Upper lobe of left lung (tissue), 6 donors: ENCODE data around the gene IRAG1. TPM values are rescaled to one million over a fixed set of nuclear protein-coding genes. Genes with fewer than 3 reads are reported as not detected.

Experiments used
- ATAC-seq, 2 donors: fragments of 200-7000 bp; cut with Tn5 transposase; one replicate each; pipeline ENCODE4 v1.9.1; 2022; ENCODE audit warnings: mild to moderate bottlenecking in 2 of 2, moderate library complexity in 2 of 2; ENCODE audit not compliant: low FRiP score in 2 of 2
- DNase-seq, 2 donors: peaks; one replicate each; pipeline ENCODE4 v3.0.0-alpha.2; 2019 to 2020
- H3K27ac ChIP-seq, 4 donors: fragments of 200-600 bp; sonication (generic); one replicate each; pipeline ENCODE4 v1.5.1; 2016 to 2019
- H3K27me3 ChIP-seq, 4 donors: fragments of 200-600 bp; sonication (generic); one replicate each; pipeline ENCODE4 v1.5.1; 2017 to 2019
- H3K36me3 ChIP-seq, 4 donors: fragments of 200-600 bp; sonication (generic); one replicate each; pipeline ENCODE4 v1.5.1; 2016 to 2019
- H3K4me1 ChIP-seq, 4 donors: fragments of 200-600 bp; sonication (generic); one replicate each; pipeline ENCODE4 v1.5.1; 2018 to 2019
- H3K4me3 ChIP-seq, 4 donors: fragments of 200-600 bp; sonication (generic); one replicate each; pipeline ENCODE4 v1.5.1; 2017 to 2019; ENCODE audit warnings: mild to moderate bottlenecking in 2 of 4, moderate library complexity in 1 of 4
- H3K9me3 ChIP-seq, 4 donors: fragments of 200-600 bp; sonication (generic); one replicate each; pipeline ENCODE4 v1.5.1; 2018 to 2019
- EP300 ChIP-seq, 4 donors: sonication (generic); formaldehyde crosslinking; IDR thresholded peaks; one replicate each; pipeline ENCODE4 v1.5.1; 2017; ENCODE audit warnings: antibody characterized with exemption in 4 of 4, control low read depth in 2 of 4
- POLR2A ChIP-seq, 4 donors: fragments of 450-650 bp; IDR thresholded peaks; one replicate each; pipeline ENCODE4 v1.5.1; 2016 to 2017; ENCODE audit warnings: antibody characterized with exemption in 4 of 4, mild to moderate bottlenecking in 2 of 4
- POLR2AphosphoS5 ChIP-seq, 2 donors: sonication (generic); formaldehyde crosslinking; IDR thresholded peaks; one replicate each; pipeline ENCODE4 v1.5.1; 2017; ENCODE audit warnings: antibody characterized with exemption in 2 of 2
- WGBS, 2 donors: methylation state at CpG; one replicate each; pipeline ENCODE4 v1.1.5; 2017 to 2018; 5-methylcytosine and 5-hydroxymethylcytosine counted together
- small RNA-seq, 4 donors: library from RNA; depleted of rRNA; stranded (forward); fragments of <200 nt; gene quantifications; one replicate each; pipeline ENCODE3, GENCODE V24; 2016
- total RNA-seq, 6 donors: library from RNA; depleted of rRNA in 4 of 6; stranded (reverse); fragments of >200 nt in 4 of 6; gene quantifications; one replicate each; pipeline versions ENCODE4 v1.1.0 to v1.2.1, GENCODE V29; 2016 to 2021
- TF ChIP-seq, protein P1 (sequence below), 6 experiments: fragments of 450-650 bp in 4 of 6; fragments of 200-600 bp in 2 of 6; sonication (generic) in 2 of 6; IDR thresholded peaks; one replicate each; pipeline ENCODE4 v1.5.1; 2016 to 2019; ENCODE audit warnings: antibody characterized with exemption in 6 of 6
- donor health status: DM: no; HTN: no; CAD: no; lungs with moderate emphysema.
- donor health status: DM: no; HTN: yes; CAD: no; lungs with severe emphysema.

The IRAG1 gene
- total RNA-seq, 6 donors from 2014 or later = 2.4 to 16.3 (median 7.5) TPM

DNA sequence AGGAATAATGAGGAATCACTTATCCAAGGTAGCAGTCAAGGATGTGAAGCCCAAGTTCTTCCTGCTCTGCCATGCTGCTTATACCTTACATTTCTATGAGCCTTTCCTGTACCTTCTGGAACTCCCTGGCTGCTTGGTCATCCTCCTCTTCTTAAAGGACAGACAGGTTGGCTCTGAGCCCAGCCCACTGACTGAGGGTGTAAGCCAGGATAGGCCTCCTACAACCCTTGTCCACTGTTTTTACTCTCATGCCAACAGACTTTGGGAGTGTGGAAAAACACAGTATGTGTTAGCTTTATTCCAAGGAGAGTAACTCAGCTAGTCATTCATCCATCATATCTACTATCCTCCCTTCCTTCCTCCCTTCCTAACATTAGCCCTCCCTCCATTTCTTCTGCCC lies 47.5 kb downstream of the IRAG1 start:
- Histone ChIP-seq H3K27ac (peak overlapping the region in 2 of 4 donors; percentile 13 to 24), H3K27me3 (no peaks in the 10 kb centered on the region), H3K4me3 (no peak overlapping the region), H3K36me3 (no peaks in the 10 kb centered on the region), H3K4me1 (peaks cover 13 to 35% (median 31%) of the 10 kb centered on the region in 4 donors), H3K9me3 (no peaks in the 10 kb centered on the region)
- TF ChIP-seq POLR2AphosphoS5 (IDR thresholded peaks at IDR 0.05) (no peak), POLR2A (IDR thresholded peaks at IDR 0.05) (no peak), EP300 (IDR thresholded peaks at IDR 0.05) (no peak)
- TF ChIP-seq, protein P1, sequence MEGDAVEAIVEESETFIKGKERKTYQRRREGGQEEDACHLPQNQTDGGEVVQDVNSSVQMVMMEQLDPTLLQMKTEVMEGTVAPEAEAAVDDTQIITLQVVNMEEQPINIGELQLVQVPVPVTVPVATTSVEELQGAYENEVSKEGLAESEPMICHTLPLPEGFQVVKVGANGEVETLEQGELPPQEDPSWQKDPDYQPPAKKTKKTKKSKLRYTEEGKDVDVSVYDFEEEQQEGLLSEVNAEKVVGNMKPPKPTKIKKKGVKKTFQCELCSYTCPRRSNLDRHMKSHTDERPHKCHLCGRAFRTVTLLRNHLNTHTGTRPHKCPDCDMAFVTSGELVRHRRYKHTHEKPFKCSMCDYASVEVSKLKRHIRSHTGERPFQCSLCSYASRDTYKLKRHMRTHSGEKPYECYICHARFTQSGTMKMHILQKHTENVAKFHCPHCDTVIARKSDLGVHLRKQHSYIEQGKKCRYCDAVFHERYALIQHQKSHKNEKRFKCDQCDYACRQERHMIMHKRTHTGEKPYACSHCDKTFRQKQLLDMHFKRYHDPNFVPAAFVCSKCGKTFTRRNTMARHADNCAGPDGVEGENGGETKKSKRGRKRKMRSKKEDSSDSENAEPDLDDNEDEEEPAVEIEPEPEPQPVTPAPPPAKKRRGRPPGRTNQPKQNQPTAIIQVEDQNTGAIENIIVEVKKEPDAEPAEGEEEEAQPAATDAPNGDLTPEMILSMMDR (IDR thresholded peaks at IDR 0.05) = no peak
- ATAC-seq (no peak), DNase-seq (no peak)

- H3K27me3 ChIP-seq = no peaks in the 10 kb centered on the region
- 71 to 84% methylated on average over 6 of the region's 6 CpGs for WGBS, 2 donors
- H3K4me3 ChIP-seq = no peak overlapping the region
- H3K4me1 ChIP-seq = peaks cover 20 to 36% (median 33%) of the 10 kb centered on the region in 4 donors
- H3K36me3 ChIP-seq = no peaks in the 10 kb centered on the region
- no peaks in the 10 kb centered on the region for H3K9me3 ChIP-seq
- TF ChIP-seq, protein P1 (IDR thresholded peaks at IDR 0.05) = no peak
- no peak for TF ChIP-seq POLR2A (IDR thresholded peaks at IDR 0.05)
- TF ChIP-seq EP300 (IDR thresholded peaks at IDR 0.05) = no peak
- TF ChIP-seq POLR2AphosphoS5 (IDR thresholded peaks at IDR 0.05) = no peak
- ATAC-seq (no peak), DNase-seq (no peak)
- H3K27ac ChIP-seq = no peak overlapping the region
These were observed 48.3 kb downstream of the IRAG1 start for GRCh38 chr11:10645212-10645795.

Small RNA genes lying within 50 kb of the gene (small RNA-seq; reads per million reads assigned to genes)
- gene RF00019 = 0 reads per million in 4 donors

Other genes with a start within 250 kb of the IRAG1 start
- 10 to 100 TPM in 2 of 6 donors, 1 to 10 TPM in 4; 5.4 to 49.2 (median 9.3) TPM for gene AMPD3, start 238.5 kb downstream of the IRAG1 start, total RNA-seq
- gene RNF141, start 152.6 kb downstream of the IRAG1 start, total RNA-seq = 10 to 100 TPM; 13.2 to 74.6 (median 43.1) TPM
- 100 to 1,000 TPM in 1 of 6 donors, 10 to 100 TPM in 4, 1 to 10 TPM in 1; 5.2 to 105 (median 24.6) TPM for gene LYVE1, start 125.1 kb downstream of the IRAG1 start, total RNA-seq
- 10 to 100 TPM in 5 of 6 donors, 1 to 10 TPM in 1; 9.9 to 35.4 (median 26.9) TPM for gene CTR9, start 57.5 kb upstream of the IRAG1 start, total RNA-seq
- gene EIF4G2, start 115.2 kb upstream of the IRAG1 start, total RNA-seq = 1,000 to 10,000 TPM in 1 of 6 donors, 100 to 1,000 TPM in 5; 249 to 1,049 (median 632) TPM
- gene ZBED5, start 164.3 kb upstream of the IRAG1 start, total RNA-seq = 10 to 100 TPM; 14.4 to 54.6 (median 36.7) TPM